Measurements from ENCODE around the gene TBC1D1. TPM values are rescaled to one million over a fixed set of nuclear protein-coding genes. Genes with fewer than 3 reads are reported as not detected.
A peak's percentile ranks its signal among the peaks of the same experiment; 100 is the strongest.

Gene TBC1D1
- polyA plus RNA-seq, 6 donors from 2014 or later = 44.3 to 89.6 (median 62.5) TPM

DNA sequence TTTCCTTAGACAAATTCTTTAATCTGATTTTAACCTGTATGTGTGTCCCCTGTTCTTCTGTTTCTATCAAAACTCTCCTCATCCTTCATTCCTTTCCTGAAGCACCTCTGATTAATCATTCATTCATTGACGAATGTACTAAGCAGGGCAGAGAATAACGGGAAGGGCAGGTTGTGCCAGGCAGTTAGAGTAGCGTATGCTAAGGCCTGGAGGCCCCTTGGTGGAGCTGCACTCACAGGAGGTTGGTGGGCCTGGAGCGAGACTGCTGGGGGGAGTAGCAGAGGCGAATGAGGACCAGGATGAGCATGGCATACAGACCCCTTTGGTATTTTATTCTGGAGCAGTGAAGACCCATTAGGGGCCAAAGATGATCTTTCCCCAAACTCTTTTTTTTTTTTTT, 91.9 kb downstream of the TBC1D1 start:
- DNase-seq (no peak), ATAC-seq (ENCODE audit: low read depth in 2 of 2) (no peak)
- Mint-ChIP-seq H3K36me3 (no peaks in the 10 kb centered on the region), H3K4me1 (peaks cover 51 to 84% (median 82%) of the 10 kb centered on the region in 3 donors), H3K4me3 (peak overlapping the region in 3 of 8 donors; percentile 45 to 65 (median 63)), H3K9me3 (peaks cover 0 to 1% (median 0%) of the 10 kb centered on the region in 7 donors), H3K27ac (peak overlapping the region in 4 of 6 donors; percentile 58 to 95 (median 62)), H3K27me3 (no peaks in the 10 kb centered on the region)

- peaks cover 56 to 89% (median 81%) of the 10 kb centered on the region in 3 donors for H3K4me1 Mint-ChIP-seq
- DNase-seq = no peak
- no peaks in the 10 kb centered on the region for H3K27me3 Mint-ChIP-seq
- peaks cover 0 to 1% (median 0%) of the 10 kb centered on the region in 7 donors for H3K9me3 Mint-ChIP-seq
- H3K27ac Mint-ChIP-seq = peak overlapping the region in 4 of 6 donors; percentile 11 to 89 (median 56)
- no peaks in the 10 kb centered on the region for H3K36me3 Mint-ChIP-seq
- ATAC-seq (ENCODE audit: low read depth in 2 of 2) = no peak
- H3K4me3 Mint-ChIP-seq = no peak overlapping the region
These were observed 93.1 kb downstream of the TBC1D1 start for GRCh38 chr4:37983951-37984350.

- Mint-ChIP-seq H3K36me3 (no peaks in the 10 kb centered on the region), H3K4me1 (peaks cover 58 to 90% (median 75%) of the 10 kb centered on the region in 3 donors), H3K4me3 (no peak overlapping the region), H3K9me3 (peaks cover 0 to 1% (median 0%) of the 10 kb centered on the region in 7 donors), H3K27me3 (no peaks in the 10 kb centered on the region), H3K27ac (peak overlapping the region in 2 of 6 donors; percentile 14 to 81)
- ATAC-seq (ENCODE audit: low read depth in 2 of 2) (no peak), DNase-seq (no peak)
These were observed 94.9 kb downstream of the TBC1D1 start for GRCh38 chr4:37985730-37986275.

DNA sequence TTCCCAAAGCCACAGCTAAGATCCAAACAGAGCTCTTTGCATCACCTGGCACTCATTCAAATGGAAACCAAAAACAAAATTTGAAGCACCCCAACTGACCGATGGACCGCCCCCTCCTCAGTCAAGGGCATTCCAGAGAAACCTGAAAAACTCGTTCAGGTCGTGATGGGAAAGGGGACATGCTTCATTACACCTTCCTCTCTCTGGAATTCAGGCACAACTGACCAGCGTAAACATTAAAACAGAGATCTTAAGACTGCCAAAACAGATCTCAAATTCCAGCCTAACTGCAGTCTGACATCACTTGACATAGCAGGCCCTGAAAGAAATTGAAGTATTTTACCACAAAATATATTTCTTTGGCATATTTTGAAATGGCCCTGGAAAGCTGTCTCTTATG, 97.8 kb downstream of the TBC1D1 start:
- Mint-ChIP-seq H3K27ac (peak overlapping the region in 5 of 6 donors; percentile 53 to 96 (median 76)), H3K27me3 (no peaks in the 10 kb centered on the region), H3K4me1 (peaks cover 42 to 87% (median 68%) of the 10 kb centered on the region in 3 donors), H3K4me3 (peak overlapping the region in 3 of 8 donors; percentile 8 to 22 (median 9)), H3K9me3 (peaks cover 0 to 6% (median 2%) of the 10 kb centered on the region in 7 donors), H3K36me3 (peaks cover 0 to 10% of the 10 kb centered on the region in 2 donors)
- ATAC-seq (ENCODE audit: low read depth in 2 of 2) (no peak), DNase-seq (no peak)

DNA sequence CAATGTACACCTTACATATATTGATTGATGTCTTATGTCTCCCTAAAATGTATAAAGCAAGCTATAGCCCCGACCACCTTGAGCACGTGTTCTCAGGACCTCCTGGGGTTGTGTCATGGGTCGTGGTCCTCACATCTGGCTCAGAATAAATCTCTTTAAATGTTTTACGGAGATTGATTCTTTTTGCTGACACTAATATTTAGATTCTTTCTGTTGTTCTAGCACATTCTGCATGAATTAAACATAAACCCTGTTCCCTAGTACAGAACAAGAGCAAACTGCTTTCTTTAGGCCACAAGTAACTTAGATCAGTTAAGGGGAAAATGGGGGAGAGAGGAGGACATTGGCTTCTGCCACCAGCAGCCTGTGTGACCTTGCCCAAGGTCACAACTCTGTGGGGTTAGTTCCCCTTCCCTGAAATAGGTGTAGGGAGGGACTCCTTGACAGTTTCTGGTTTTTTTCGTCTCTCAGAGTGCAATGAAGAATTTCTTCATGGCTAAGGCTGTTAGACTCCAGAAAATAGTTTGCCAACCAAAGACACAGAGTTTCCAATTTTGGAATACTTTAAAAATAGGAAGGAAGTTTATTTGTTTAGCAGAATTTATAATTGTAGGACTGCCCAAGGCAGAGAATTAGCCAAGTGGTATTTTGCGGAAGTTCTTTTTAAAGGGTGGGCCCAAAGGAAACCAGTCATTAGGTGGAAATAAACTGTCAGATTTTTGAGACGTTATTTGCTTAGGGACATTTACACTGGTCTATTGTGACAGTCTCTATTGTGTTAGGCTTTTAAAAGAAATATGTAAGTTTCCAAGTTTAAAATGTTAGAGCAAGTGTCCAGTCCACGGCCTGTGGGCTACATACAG, 98.7 kb downstream of the TBC1D1 start:
- Mint-ChIP-seq H3K36me3 (peaks cover 0 to 10% of the 10 kb centered on the region in 2 donors), H3K27ac (peak overlapping the region; percentile 75 to 96 (median 85)), H3K27me3 (no peaks in the 10 kb centered on the region), H3K9me3 (peaks cover 0 to 6% (median 2%) of the 10 kb centered on the region in 7 donors), H3K4me1 (peaks cover 42 to 89% (median 69%) of the 10 kb centered on the region in 3 donors), H3K4me3 (peak overlapping the region; percentile 29 to 83 (median 60))
- DNase-seq (peak; percentile 63), ATAC-seq (ENCODE audit: low read depth in 2 of 2) (peak; percentile 85 to 87)

GRCh38 chr4:37990731-37991245, 99.9 kb downstream of the TBC1D1 start:
- no peak for DNase-seq
- peaks cover 49 to 92% (median 76%) of the 10 kb centered on the region in 3 donors for H3K4me1 Mint-ChIP-seq
- H3K4me3 Mint-ChIP-seq = peak overlapping the region in 4 of 8 donors; percentile 4 to 83 (median 42)
- peak overlapping the region in 5 of 6 donors; percentile 76 to 96 (median 89) for H3K27ac Mint-ChIP-seq
- H3K36me3 Mint-ChIP-seq = peaks cover 0 to 10% of the 10 kb centered on the region in 2 donors
- peaks cover 0 to 6% (median 2%) of the 10 kb centered on the region in 7 donors for H3K9me3 Mint-ChIP-seq
- no peaks in the 10 kb centered on the region for H3K27me3 Mint-ChIP-seq
- no peak for ATAC-seq (ENCODE audit: low read depth in 2 of 2)

GRCh38 chr4:37991623-37992410, 100.9 kb downstream of the TBC1D1 start:
- ATAC-seq (ENCODE audit: low read depth in 2 of 2) = no peak
- H3K4me3 Mint-ChIP-seq = peak overlapping the region in 6 of 8 donors; percentile 4 to 90 (median 70)
- peak overlapping the region; percentile 76 to 96 (median 92) for H3K27ac Mint-ChIP-seq
- H3K9me3 Mint-ChIP-seq = peaks cover 0 to 6% (median 2%) of the 10 kb centered on the region in 7 donors
- no peaks in the 10 kb centered on the region for H3K27me3 Mint-ChIP-seq
- peaks cover 0 to 10% of the 10 kb centered on the region in 2 donors for H3K36me3 Mint-ChIP-seq
- H3K4me1 Mint-ChIP-seq = peaks cover 50 to 92% (median 79%) of the 10 kb centered on the region in 3 donors
- DNase-seq = no peak

DNA sequence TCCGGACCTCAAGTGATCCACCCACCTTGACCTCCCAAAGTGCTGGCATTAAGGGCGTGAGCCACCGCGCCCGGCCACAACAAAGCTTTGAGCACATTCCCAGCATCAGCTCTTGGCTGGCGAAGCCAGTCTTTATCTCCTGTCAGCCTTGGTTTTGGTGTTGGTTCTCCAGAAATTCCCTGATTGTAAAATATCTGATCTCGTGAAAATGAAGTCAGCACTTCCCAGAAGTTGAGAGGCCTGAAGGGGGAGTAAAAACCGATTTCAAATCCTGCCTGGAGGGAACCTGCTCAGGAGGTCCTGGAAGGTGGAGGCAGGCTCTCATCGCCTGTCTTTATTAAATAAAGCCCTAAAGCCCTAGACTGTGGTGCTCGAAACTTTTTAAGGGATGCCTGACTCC, 102.9 kb downstream of the TBC1D1 start:
- H3K4me3 Mint-ChIP-seq = peak overlapping the region in 1 of 8 donors; percentile 37
- H3K36me3 Mint-ChIP-seq = peaks cover 0 to 18% of the 10 kb centered on the region in 2 donors
- H3K9me3 Mint-ChIP-seq = peaks cover 0 to 6% (median 2%) of the 10 kb centered on the region in 7 donors
- H3K27ac Mint-ChIP-seq = peak overlapping the region; percentile 75 to 95 (median 82)
- ATAC-seq (ENCODE audit: low read depth in 2 of 2) (no peak), DNase-seq (no peak)
- H3K27me3 Mint-ChIP-seq = no peaks in the 10 kb centered on the region
- H3K4me1 Mint-ChIP-seq = peaks cover 49 to 87% (median 74%) of the 10 kb centered on the region in 3 donors

GRCh38 chr4:37994569-37994968, 103.7 kb downstream of the TBC1D1 start:
- H3K36me3 Mint-ChIP-seq = peaks cover 0 to 18% of the 10 kb centered on the region in 2 donors
- no peak for DNase-seq
- ATAC-seq (ENCODE audit: low read depth in 2 of 2) = peak; percentile 40 to 41
- H3K9me3 Mint-ChIP-seq = peaks cover 0 to 6% (median 2%) of the 10 kb centered on the region in 7 donors
- H3K4me3 Mint-ChIP-seq = peak overlapping the region in 7 of 8 donors; percentile 41 to 77 (median 68)
- H3K27me3 Mint-ChIP-seq = no peaks in the 10 kb centered on the region
- H3K4me1 Mint-ChIP-seq = peaks cover 49 to 87% (median 70%) of the 10 kb centered on the region in 3 donors
- H3K27ac Mint-ChIP-seq = peak overlapping the region; percentile 71 to 89 (median 76)

GRCh38 chr4:37995299-37995821, 104.5 kb downstream of the TBC1D1 start:
- H3K27ac Mint-ChIP-seq = peak overlapping the region in 5 of 6 donors; percentile 58 to 85 (median 76)
- peaks cover 0 to 18% of the 10 kb centered on the region in 2 donors for H3K36me3 Mint-ChIP-seq
- no peak for DNase-seq
- no peak for ATAC-seq (ENCODE audit: low read depth in 2 of 2)
- peak overlapping the region in 3 of 8 donors; percentile 62 to 77 (median 75) for H3K4me3 Mint-ChIP-seq
- no peaks in the 10 kb centered on the region for H3K27me3 Mint-ChIP-seq
- H3K4me1 Mint-ChIP-seq = peaks cover 46 to 82% (median 68%) of the 10 kb centered on the region in 3 donors
- H3K9me3 Mint-ChIP-seq = peaks cover 0 to 6% (median 2%) of the 10 kb centered on the region in 7 donors

- peak overlapping the region in 2 of 8 donors; percentile 44 to 62 for H3K4me3 Mint-ChIP-seq
- ATAC-seq (ENCODE audit: low read depth in 2 of 2) (no peak), DNase-seq (no peak)
- peaks cover 0 to 18% of the 10 kb centered on the region in 2 donors for H3K36me3 Mint-ChIP-seq
- no peaks in the 10 kb centered on the region for H3K27me3 Mint-ChIP-seq
- peaks cover 0 to 6% (median 2%) of the 10 kb centered on the region in 7 donors for H3K9me3 Mint-ChIP-seq
- peaks cover 46 to 82% (median 71%) of the 10 kb centered on the region in 3 donors for H3K4me1 Mint-ChIP-seq
- H3K27ac Mint-ChIP-seq = peak overlapping the region in 5 of 6 donors; percentile 57 to 91 (median 76)
These were observed 105.3 kb downstream of the TBC1D1 start for GRCh38 chr4:37995981-37996775.

Measured in naive B cell (primary cell).